Measurements from ENCODE around the gene SLC37A2. TPM values are rescaled to one million over a fixed set of nuclear protein-coding genes. Genes with fewer than 3 reads are reported as not detected.
"Not testable (repeated sequence)": the region's sequence is repeated elsewhere in the genome, so short reads cannot be mapped to it uniquely, and the experiment has no call there.

Gene SLC37A2
- polyA plus RNA-seq, 1 of the 3 experiments (the other 2 are of a cell fraction), result 0.44 TPM

DNA sequence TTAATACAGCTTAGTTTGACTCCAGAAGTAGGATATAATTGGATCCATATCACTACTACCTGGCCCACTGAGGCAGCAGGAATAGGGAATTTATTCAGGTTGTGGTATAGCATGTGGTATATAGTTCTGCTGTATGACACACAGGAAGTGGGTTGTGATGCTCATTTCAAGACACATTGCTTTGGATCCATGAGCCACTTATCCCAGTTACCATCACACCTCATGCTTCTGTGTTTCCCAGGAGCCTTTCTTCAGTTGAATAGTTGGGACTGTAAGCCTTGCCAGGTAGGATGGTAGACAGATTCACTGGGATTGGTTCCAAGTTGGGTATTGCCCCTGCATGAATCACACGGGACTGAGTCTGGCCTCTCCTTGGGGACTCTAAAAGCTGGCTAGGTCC is 9.9 kb upstream of the SLC37A2 start:
- H3F3A ChIP-seq (replicated peaks; ENCODE audit: insufficient read depth), result no peaks in the 10 kb centered on the region
- no peak overlapping the region for H3K4me2 ChIP-seq
- no peak for TF ChIP-seq EZH2phosphoT487 (IDR thresholded peaks at IDR 0.05; ENCODE audit: borderline replicate concordance, low read depth)
- CTCF ChIA-PET, result interaction anchor here (1.3 to 1.5 kb wide), 2 partner anchors 38 to 376 kb away, joined by 3 read pairs; no protein-coding TSS in a partner anchor
- H3K36me3 ChIP-seq (replicated peaks in 1 of 2; ENCODE audit: control insufficient read depth in 1 of 2, insufficient read depth in 2 of 2, low read length in 1 of 2), result no peaks in the 10 kb centered on the region
- no peak overlapping the region for H3K4me3 ChIP-seq (ENCODE audit: low read depth in 2 of 2, low read length in 1 of 2)
- no peaks in the 10 kb centered on the region for H3K79me2 ChIP-seq (ENCODE audit: insufficient read depth)
- POLR2A ChIA-PET, result no interaction called here
- H3K9me3 ChIP-seq, result no peaks in the 10 kb centered on the region
- no peaks in the 10 kb centered on the region for H3K27me3 ChIP-seq (ENCODE audit: insufficient read depth)
- no peak overlapping the region for H2AFZ ChIP-seq (ENCODE audit: low read depth)
- no peaks in the 10 kb centered on the region for H3K9me2 ChIP-seq
- no peak overlapping the region for H3K27ac ChIP-seq (ENCODE audit: low read depth in 2 of 2, low read length in 1 of 2)
- WGBS (ENCODE audit: low lambda C conversion rate), result no CpG with 5 or more reads among the region's 1 CpG
- no peaks in the 10 kb centered on the region for H4K20me1 ChIP-seq (ENCODE audit: insufficient read depth)
- no peak for DNase-seq
- H3K9ac ChIP-seq, result no peak overlapping the region
- H3K4me1 ChIP-seq (ENCODE audit: control insufficient read depth in 1 of 2, insufficient read depth in 2 of 2, low read depth in 1 of 2, low read length in 1 of 2), result no peaks in the 10 kb centered on the region

DNA sequence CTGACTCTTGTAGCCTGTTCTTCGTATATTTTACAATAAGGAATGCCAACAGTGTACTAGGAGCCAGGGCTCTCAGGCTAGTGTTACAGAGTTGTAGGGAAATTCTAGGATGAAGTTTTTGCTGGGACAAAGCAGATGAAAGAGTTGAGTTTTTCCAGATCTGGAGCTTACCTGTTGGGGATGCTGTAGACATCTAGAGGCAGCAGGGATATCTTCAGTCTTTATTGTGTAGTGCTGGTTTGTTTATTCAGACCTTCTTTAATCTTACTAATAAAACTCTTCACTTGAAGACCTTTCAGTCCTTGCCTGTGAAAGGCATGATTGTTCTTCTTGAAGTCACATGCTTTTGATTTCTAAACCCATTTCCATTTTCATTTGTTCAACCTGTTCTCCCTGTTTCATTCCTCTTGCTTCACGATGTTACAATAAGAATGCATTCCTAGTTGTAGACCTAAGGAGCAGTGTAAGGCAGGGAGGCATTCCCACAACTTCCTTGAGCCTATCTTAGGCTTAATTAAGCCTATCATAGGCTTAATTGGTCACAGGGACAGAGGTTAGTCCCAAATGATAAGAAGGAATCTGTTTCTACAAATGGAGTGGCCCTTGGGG is 7.9 kb upstream of the SLC37A2 start:
- Histone ChIP-seq H3K4me1 (ENCODE audit: control insufficient read depth in 1 of 2, insufficient read depth in 2 of 2, low read depth in 1 of 2, low read length in 1 of 2) (no peaks in the 10 kb centered on the region), H2AFZ (ENCODE audit: low read depth) (no peak overlapping the region), H3K9me2 (no peaks in the 10 kb centered on the region), H3K4me3 (ENCODE audit: low read depth in 2 of 2, low read length in 1 of 2) (no peak overlapping the region), H3K27me3 (ENCODE audit: insufficient read depth) (no peaks in the 10 kb centered on the region), H3K9me3 (no peaks in the 10 kb centered on the region), H3K36me3 (replicated peaks in 1 of 2; ENCODE audit: control insufficient read depth in 1 of 2, insufficient read depth in 2 of 2, low read length in 1 of 2) (no peaks in the 10 kb centered on the region), H3K79me2 (ENCODE audit: insufficient read depth) (no peaks in the 10 kb centered on the region), H3K27ac (ENCODE audit: low read depth in 2 of 2, low read length in 1 of 2) (no peak overlapping the region), H3K9ac (no peak overlapping the region), H3F3A (replicated peaks; ENCODE audit: insufficient read depth) (no peaks in the 10 kb centered on the region), H3K4me2 (no peak overlapping the region), H4K20me1 (ENCODE audit: insufficient read depth) (no peaks in the 10 kb centered on the region)
- TF ChIP-seq, protein P1, sequence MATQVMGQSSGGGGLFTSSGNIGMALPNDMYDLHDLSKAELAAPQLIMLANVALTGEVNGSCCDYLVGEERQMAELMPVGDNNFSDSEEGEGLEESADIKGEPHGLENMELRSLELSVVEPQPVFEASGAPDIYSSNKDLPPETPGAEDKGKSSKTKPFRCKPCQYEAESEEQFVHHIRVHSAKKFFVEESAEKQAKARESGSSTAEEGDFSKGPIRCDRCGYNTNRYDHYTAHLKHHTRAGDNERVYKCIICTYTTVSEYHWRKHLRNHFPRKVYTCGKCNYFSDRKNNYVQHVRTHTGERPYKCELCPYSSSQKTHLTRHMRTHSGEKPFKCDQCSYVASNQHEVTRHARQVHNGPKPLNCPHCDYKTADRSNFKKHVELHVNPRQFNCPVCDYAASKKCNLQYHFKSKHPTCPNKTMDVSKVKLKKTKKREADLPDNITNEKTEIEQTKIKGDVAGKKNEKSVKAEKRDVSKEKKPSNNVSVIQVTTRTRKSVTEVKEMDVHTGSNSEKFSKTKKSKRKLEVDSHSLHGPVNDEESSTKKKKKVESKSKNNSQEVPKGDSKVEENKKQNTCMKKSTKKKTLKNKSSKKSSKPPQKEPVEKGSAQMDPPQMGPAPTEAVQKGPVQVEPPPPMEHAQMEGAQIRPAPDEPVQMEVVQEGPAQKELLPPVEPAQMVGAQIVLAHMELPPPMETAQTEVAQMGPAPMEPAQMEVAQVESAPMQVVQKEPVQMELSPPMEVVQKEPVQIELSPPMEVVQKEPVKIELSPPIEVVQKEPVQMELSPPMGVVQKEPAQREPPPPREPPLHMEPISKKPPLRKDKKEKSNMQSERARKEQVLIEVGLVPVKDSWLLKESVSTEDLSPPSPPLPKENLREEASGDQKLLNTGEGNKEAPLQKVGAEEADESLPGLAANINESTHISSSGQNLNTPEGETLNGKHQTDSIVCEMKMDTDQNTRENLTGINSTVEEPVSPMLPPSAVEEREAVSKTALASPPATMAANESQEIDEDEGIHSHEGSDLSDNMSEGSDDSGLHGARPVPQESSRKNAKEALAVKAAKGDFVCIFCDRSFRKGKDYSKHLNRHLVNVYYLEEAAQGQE (IDR thresholded peaks at IDR 0.05; ENCODE audit: low read depth, low read length), result no peak
- ChIA-PET CTCF (interaction anchor here (1.2 kb wide), 1 partner anchor 349 kb away, joined by 5 read pairs; no protein-coding TSS in a partner anchor), POLR2A (interaction anchor here (0.6 kb wide), 1 partner anchor 124 kb away, joined by 5 read pairs; no protein-coding TSS in a partner anchor)
- no peak for DNase-seq
- WGBS (ENCODE audit: low lambda C conversion rate), result 90% methylated on average over 2 of the region's 2 CpGs

DNA sequence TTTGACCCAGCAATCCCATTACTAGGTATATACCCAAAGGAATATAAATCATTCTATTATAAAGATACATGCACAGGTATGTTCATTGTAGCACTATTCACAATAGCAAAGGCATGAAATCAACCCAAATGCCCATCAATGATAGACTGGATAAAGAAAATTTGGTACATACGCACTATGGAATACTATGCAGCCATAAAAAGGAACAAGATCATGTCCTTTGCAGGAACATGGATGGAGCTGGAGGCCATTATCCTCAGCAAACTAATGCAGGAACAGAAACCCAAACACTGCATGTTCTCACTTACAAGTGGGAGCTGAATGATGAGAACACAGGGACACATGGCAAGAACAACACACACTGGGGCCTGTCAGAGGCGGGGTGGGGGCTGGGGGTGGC is 7.0 kb upstream of the SLC37A2 start:
- WGBS (ENCODE audit: low lambda C conversion rate), result 59% methylated on average over 2 of the region's 2 CpGs
- H3F3A ChIP-seq (replicated peaks; ENCODE audit: insufficient read depth); H3K9me3 ChIP-seq; H3K4me1 ChIP-seq (ENCODE audit: control insufficient read depth in 1 of 2, insufficient read depth in 2 of 2, low read depth in 1 of 2, low read length in 1 of 2); DNase-seq; H3K4me3 ChIP-seq (ENCODE audit: low read depth in 2 of 2, low read length in 1 of 2); POLR2A ChIA-PET; H3K79me2 ChIP-seq (ENCODE audit: insufficient read depth); H3K27me3 ChIP-seq (ENCODE audit: insufficient read depth); H3K4me2 ChIP-seq; H2AFZ ChIP-seq (ENCODE audit: low read depth); H4K20me1 ChIP-seq (ENCODE audit: insufficient read depth); H3K9me2 ChIP-seq; H3K36me3 ChIP-seq (replicated peaks in 1 of 2; ENCODE audit: control insufficient read depth in 1 of 2, insufficient read depth in 2 of 2, low read length in 1 of 2); H3K27ac ChIP-seq (ENCODE audit: low read depth in 2 of 2, low read length in 1 of 2); H3K9ac ChIP-seq: not testable (repeated sequence)
- CTCF ChIA-PET, result interaction anchor here (1.0 kb wide), 1 partner anchor 85 kb away, joined by 5 read pairs; no protein-coding TSS in a partner anchor

Data from SK-N-SH (cell line).